GM19043 (cell line): ENCODE data around the gene OCA2.
"Not testable (repeated sequence)": the region's sequence is repeated elsewhere in the genome, so short reads cannot be mapped to it uniquely, and the experiment has no call there.

Experiments used
- ATAC-seq: cut with Tn5 transposase; IDR thresholded peaks from one replicate; pipeline ENCODE4 v1.9.1; 2021; ENCODE audit warnings: low read depth; ENCODE audit not compliant: unreplicated experiment

OCA2 gene

GRCh38 chr15:27961801-27962200 is 137.3 kb downstream of the OCA2 start:
- ATAC-seq = no peak

DNA sequence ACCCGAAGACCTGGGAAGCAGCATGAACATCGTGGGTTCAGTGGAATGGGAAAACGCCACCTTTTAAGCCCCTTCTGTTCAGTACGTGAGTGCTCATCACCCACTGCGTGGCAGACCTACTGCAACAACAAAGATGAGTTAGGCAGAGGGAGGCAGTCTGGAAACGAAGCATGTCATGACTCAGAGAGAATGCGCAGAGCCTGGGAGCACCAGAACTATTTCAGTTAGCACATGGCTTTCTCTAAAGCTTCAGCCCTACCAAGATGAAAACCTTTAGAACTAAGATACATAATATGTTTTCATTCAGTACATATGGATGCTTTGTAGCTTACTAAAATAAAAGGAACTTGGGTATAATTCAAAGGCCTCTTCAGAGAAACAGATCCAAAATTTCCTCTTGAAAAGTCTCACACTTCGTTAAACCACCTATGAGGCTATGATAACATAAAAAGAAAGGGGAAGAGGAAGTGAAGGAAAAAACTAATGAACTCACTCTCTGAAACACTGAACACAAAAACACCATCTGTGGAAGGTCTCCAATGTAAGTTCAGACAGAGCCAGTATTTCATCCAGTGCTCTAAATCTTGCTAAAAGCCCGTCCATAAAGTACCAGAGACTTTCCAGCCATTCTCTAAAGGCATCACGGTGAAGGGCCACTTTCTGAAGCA is 140.1 kb downstream of the OCA2 start:
- no peak for ATAC-seq

GRCh38 chr15:27956285-27956684 is 142.8 kb downstream of the OCA2 start:
- ATAC-seq = no peak

GRCh38 chr15:27955087-27955486 is 144.0 kb downstream of the OCA2 start:
- no peak for ATAC-seq

GRCh38 chr15:27952593-27952992 is 146.5 kb downstream of the OCA2 start:
- not testable (repeated sequence) for ATAC-seq

GRCh38 chr15:27951191-27951890 is 147.8 kb downstream of the OCA2 start:
- ATAC-seq = no peak

DNA sequence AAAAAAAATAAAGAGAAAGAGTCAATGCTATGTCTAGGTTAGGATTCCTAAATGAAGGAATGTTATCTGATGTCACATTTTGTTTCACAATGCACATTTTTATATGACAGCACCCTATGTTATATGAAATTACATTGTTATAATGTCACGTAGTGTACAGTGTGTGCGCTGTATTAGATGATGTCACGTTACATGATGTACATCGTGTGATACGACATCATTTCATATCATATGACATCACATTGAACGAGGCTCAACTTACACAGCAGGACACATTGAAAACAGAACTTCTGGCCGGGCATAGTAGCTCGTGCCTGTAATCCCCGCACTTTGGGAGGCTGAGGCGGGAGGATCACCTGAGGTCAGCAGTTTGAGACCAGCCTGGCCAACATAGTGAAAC is 150.0 kb downstream of the OCA2 start:
- no peak for ATAC-seq

- ATAC-seq = no peak
These were observed 159.9 kb downstream of the OCA2 start for GRCh38 chr15:27939246-27939645.

DNA sequence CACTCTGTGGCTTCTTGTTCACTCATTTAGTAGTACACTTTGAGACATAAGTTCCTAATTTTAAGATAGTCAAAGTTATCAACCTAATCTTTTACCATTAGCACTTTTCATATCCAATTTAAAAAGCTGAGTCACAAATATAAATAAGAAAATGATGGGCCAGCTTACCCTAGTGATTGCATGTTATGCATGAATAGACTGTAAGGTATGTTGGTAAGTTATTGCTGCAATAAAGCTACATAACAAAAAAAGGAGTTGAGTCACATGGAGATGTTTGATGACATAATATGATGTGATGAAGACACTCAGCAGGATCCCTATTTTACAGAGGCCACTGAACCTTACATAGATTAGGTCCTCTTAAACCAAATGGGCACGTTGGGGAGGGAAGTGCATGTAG is 161.3 kb downstream of the OCA2 start:
- no peak for ATAC-seq

GRCh38 chr15:27936164-27936563 is 163.0 kb downstream of the OCA2 start:
- ATAC-seq = no peak

DNA sequence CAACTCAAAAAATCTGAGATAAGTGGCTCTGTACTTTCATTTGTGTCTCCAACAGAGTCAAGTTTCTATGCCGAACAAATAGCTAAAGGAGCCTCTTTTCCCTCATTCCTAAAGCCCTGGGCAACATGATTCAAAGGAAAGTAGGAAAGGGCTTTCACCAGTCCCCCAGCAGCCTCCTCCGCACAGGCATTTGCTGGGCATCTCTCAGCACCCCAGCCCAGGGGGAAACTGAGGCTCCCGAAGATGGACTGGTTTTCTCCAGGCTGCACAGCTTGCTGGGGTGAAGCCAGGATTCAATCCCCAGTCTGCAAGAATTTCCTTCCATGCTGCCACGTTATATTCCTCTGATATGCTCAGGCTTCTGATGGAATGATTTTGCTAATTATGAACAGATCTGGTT is 163.8 kb downstream of the OCA2 start:
- no peak for ATAC-seq

GRCh38 chr15:27934782-27935181 is 164.3 kb downstream of the OCA2 start:
- no peak for ATAC-seq

DNA sequence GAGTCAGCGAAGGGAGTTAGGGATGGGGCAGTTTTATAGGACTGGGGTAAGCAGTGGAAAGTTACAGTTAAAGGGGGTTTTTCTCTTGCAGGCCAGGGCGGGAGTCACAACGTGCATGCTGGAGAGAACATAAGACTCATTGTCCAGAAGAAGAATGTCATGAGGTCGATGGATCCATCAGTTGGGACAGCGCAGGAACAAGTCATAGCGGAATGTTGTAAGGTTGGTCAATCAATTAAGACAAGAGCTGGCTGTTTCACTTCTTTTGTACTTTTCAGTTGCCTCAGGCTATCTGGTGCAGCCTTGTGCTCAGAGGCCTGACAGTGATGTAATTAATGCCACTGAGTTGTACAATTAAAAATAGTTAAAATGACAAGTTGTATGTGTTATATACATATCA is 165.6 kb downstream of the OCA2 start:
- no peak for ATAC-seq

- ATAC-seq = no peak
These were observed 166.5 kb downstream of the OCA2 start for GRCh38 chr15:27932600-27932999.

DNA sequence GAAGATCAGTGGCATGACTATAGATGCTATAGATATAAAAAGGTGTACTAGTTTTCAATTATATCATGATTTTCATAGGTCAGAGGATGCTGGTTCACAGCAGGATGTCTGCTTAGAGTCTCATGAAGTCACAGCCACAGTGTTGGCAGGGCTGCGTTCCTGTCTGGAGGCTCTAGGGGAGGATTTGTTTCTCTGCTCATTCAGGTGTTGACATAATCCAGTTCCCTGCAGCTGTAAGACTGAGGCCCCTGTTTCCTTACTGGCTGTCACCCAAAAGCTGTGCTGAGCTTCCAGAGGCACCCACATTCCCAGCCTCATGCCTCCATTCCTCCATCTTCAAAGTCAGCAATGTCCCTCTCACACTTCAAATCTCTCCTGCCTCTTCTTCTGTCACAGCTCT is 170.7 kb downstream of the OCA2 start:
- ATAC-seq = no peak

DNA sequence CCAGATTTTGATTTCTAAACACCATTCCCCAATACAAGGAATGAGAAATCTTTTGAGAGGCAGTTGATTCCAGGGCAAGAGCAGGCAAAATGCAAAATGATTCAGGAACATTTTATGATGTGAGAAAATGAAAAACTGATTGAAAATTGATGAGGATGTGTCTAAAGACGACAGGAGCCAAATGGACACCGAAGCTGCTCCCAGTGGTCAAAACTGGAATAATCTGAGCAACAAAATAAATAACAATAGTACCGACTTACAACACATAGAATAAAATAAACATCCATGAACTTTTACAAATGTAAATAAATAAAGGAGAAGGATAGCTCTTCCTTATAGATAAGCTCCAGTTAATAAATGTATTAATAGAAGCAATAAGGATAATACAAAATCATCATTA is 186.8 kb downstream of the OCA2 start:
- no peak for ATAC-seq

DNA sequence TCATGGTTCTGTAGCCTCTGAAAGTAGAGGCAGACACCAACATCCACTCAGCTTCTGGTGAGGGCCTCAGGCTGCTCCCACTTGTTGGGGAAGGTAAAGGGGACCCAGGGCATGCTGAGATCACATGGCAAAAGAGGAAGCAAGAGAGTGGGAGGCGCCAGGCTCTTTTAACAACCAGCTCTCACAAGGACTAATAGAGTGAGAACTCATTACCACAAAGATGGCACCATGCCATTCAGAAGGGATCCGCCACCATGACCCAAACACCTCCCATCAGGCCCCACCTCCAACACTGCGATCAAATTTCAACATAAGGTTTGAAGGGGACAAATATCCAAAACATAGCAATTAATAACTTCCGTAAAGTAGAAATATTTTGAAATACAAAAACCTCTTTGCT is 192.3 kb downstream of the OCA2 start:
- ATAC-seq = no peak

- no peak for ATAC-seq
These were observed 195.7 kb downstream of the OCA2 start for GRCh38 chr15:27903405-27903804.

GRCh38 chr15:27902680-27903385 is 196.3 kb downstream of the OCA2 start:
- no peak for ATAC-seq

- ATAC-seq = no peak
These were observed 199.4 kb downstream of the OCA2 start for GRCh38 chr15:27899583-27900285.

DNA sequence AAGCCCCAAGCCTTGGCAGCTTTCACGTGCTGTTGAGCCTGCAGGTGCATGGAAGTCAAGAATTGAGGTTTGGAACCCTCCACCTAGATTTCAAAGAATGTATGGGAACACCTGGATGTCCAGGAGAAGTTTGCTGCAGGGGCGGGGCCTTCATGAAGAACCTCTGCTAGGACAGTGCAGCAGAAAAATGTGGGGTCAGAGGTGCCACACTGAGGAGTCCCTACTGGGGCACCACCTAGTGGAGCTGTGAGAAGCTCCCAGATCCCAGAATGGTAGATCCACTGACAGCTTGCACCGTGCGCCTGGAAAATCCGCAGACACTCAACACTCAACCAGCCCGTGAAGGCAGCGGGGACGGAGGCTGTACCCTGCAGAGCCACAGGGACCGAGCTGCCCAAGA is 201.6 kb downstream of the OCA2 start:
- no peak for ATAC-seq
